Effector memory CD4-positive, alpha-beta T cell (primary cell): ENCODE results near the gene VGF.
"Not testable (repeated sequence)": the region's sequence is repeated elsewhere in the genome, so short reads cannot be mapped to it uniquely, and the experiment has no call there.

Experiments
- DNase-seq, 3 donors: peaks; one replicate each; pipeline ENCODE4 v3.0.0-alpha.2; 2020
- H3K27ac ChIP-seq: 2 replicates; pipeline ENCODE4 v1.7.0; 2013; ENCODE audit warnings: mild to moderate bottlenecking, low read length, moderate library complexity; ENCODE audit not compliant: insufficient read depth, poor library complexity, severe bottlenecking
- H3K27me3 ChIP-seq: replicated peaks from 2 replicates; pipeline ENCODE4 v1.7.0; 2013; ENCODE audit warnings: mild to moderate bottlenecking, low read length; ENCODE audit not compliant: insufficient read depth, control insufficient read depth, poor library complexity, severe bottlenecking
- H3K36me3 ChIP-seq: 2 replicates; pipeline ENCODE4 v1.7.0; 2013; ENCODE audit warnings: mild to moderate bottlenecking, low read length, moderate library complexity; ENCODE audit not compliant: control insufficient read depth, insufficient read depth
- H3K4me1 ChIP-seq: 2 replicates; pipeline ENCODE4 v1.7.0; 2013; ENCODE audit warnings: low read length, mild to moderate bottlenecking; ENCODE audit not compliant: control insufficient read depth, insufficient read depth, poor library complexity, severe bottlenecking
- H3K4me3 ChIP-seq: 2 replicates; pipeline ENCODE4 v1.7.0; 2013; ENCODE audit warnings: low read length, low read depth, mild to moderate bottlenecking; ENCODE audit not compliant: insufficient read depth, poor library complexity, severe bottlenecking
- H3K9me3 ChIP-seq: 2 replicates; pipeline ENCODE4 v1.7.0; 2013; ENCODE audit warnings: mild to moderate bottlenecking, low read length, moderate library complexity; ENCODE audit not compliant: control insufficient read depth

VGF gene

DNA sequence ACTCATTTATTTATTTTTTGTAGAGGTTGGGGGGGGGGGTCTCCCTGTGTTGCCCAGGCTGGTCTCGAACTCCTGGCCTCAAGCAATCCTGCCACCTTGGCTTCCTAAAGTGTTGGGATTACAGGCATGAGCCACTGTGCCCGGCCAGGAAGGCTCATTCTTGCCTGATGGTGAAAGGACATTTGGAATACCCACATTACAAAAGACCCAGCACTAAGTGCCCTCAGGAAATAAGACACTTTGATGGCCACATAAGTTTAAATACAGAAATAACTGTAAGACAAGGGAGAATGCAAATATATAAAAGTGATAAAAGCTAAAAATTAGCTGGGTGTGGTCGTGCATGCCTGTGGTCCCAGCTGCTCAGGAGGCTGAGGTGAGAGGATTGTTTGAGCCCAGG, 46.5 kb downstream of the VGF start:
- Histone ChIP-seq H3K27ac (no peak overlapping the region), H3K27me3 (peaks cover 14% of the 10 kb centered on the region), H3K4me3 (no peak overlapping the region), H3K4me1 (no peaks in the 10 kb centered on the region), H3K36me3 (no peaks in the 10 kb centered on the region), H3K9me3 (no peaks in the 10 kb centered on the region)
- DNase-seq = no peak

GRCh38 chr7:101116898-101117297, 48.5 kb downstream of the VGF start:
- no peaks in the 10 kb centered on the region for H3K36me3 ChIP-seq
- DNase-seq = no peak
- H3K27ac ChIP-seq = no peak overlapping the region
- H3K27me3 ChIP-seq = peaks cover 6% of the 10 kb centered on the region
- H3K4me1 ChIP-seq = no peaks in the 10 kb centered on the region
- no peak overlapping the region for H3K4me3 ChIP-seq
- no peaks in the 10 kb centered on the region for H3K9me3 ChIP-seq

DNA sequence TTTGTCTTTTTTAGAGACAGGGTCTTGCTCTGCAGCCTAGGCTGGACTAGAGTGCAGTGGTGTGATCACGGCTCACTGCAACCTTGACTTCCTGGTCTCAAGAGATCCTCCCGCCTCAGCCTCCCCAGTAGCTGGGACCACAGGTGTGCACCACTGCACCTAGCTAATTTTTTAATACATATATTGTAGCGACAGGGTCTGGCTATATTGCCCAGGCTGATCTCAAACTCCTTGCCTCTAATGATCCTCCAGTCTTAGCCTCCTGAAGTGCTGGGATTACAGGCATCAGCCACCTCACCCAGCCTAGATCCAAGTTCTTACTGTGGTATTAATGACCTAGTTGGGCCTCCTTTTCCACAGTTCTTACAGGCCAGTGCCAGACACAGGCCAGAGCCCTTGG, 50.2 kb downstream of the VGF start:
- Histone ChIP-seq H3K36me3 (no peaks in the 10 kb centered on the region), H3K4me3 (no peak overlapping the region), H3K27me3 (peaks cover 4% of the 10 kb centered on the region), H3K4me1 (no peaks in the 10 kb centered on the region), H3K27ac (no peak overlapping the region), H3K9me3 (no peaks in the 10 kb centered on the region)
- DNase-seq = no peak

DNA sequence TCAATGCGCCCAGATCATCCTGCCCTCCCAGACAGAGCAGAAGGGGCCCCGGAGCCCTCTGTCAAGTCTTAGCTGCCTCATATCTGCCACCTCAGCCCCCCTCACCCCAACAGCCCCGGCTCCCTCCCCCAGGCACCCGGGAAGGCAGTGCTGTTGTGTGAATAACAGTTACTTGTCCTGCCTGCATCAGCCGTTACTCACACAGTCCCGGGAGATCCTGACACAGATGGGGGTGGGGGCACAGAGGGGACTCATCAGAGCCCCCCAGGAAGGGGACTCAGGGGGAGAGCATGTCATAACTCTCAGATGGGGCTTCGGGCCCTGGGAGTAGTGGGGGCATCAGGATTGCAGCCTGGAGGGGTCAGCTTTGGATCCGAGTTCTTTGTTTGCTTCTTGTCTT, 50.9 kb downstream of the VGF start:
- no peak for DNase-seq
- H3K4me1 ChIP-seq = no peaks in the 10 kb centered on the region
- peaks cover 4% of the 10 kb centered on the region for H3K27me3 ChIP-seq
- H3K9me3 ChIP-seq = no peaks in the 10 kb centered on the region
- no peaks in the 10 kb centered on the region for H3K36me3 ChIP-seq
- H3K27ac ChIP-seq = no peak overlapping the region
- H3K4me3 ChIP-seq = no peak overlapping the region

GRCh38 chr7:101113836-101114235, 51.5 kb downstream of the VGF start:
- peaks cover 2% of the 10 kb centered on the region for H3K27me3 ChIP-seq
- no peak for DNase-seq
- H3K27ac ChIP-seq = no peak overlapping the region
- no peaks in the 10 kb centered on the region for H3K36me3 ChIP-seq
- H3K4me3 ChIP-seq = no peak overlapping the region
- H3K4me1 ChIP-seq = no peaks in the 10 kb centered on the region
- no peaks in the 10 kb centered on the region for H3K9me3 ChIP-seq

- not testable (repeated sequence) for H3K9me3 ChIP-seq, H3K27ac ChIP-seq, H3K36me3 ChIP-seq, DNase-seq, H3K4me1 ChIP-seq, H3K27me3 ChIP-seq, H3K4me3 ChIP-seq
Observed at GRCh38 chr7:101113140-101113539, 52.2 kb downstream of the VGF start.
